AG10803 (cell line): ENCODE results near the gene GPC5.

Experiments used
- DNase-seq: peaks from one replicate; pipeline ENCODE4 v3.0.0; 2010; ENCODE audit warnings: low read depth
- H3K4me3 ChIP-seq: 2 replicates; pipeline ENCODE4 v1.5.1; 2011; ENCODE audit warnings: mild to moderate bottlenecking, low read length, control low read depth
- TF ChIP-seq, protein P1 (sequence below): conservative IDR thresholded peaks from 2 replicates; pipeline ENCODE4 v1.5.1; 2011; ENCODE audit warnings: mild to moderate bottlenecking, low read length, control low read depth, inconsistent platforms

GPC5 gene

GRCh38 chr13:92101801-92102200 lies 703.4 kb downstream of the GPC5 start:
- no peak overlapping the region for H3K4me3 ChIP-seq
- TF ChIP-seq, protein P1, sequence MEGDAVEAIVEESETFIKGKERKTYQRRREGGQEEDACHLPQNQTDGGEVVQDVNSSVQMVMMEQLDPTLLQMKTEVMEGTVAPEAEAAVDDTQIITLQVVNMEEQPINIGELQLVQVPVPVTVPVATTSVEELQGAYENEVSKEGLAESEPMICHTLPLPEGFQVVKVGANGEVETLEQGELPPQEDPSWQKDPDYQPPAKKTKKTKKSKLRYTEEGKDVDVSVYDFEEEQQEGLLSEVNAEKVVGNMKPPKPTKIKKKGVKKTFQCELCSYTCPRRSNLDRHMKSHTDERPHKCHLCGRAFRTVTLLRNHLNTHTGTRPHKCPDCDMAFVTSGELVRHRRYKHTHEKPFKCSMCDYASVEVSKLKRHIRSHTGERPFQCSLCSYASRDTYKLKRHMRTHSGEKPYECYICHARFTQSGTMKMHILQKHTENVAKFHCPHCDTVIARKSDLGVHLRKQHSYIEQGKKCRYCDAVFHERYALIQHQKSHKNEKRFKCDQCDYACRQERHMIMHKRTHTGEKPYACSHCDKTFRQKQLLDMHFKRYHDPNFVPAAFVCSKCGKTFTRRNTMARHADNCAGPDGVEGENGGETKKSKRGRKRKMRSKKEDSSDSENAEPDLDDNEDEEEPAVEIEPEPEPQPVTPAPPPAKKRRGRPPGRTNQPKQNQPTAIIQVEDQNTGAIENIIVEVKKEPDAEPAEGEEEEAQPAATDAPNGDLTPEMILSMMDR = no peak
- no peak for DNase-seq

DNA sequence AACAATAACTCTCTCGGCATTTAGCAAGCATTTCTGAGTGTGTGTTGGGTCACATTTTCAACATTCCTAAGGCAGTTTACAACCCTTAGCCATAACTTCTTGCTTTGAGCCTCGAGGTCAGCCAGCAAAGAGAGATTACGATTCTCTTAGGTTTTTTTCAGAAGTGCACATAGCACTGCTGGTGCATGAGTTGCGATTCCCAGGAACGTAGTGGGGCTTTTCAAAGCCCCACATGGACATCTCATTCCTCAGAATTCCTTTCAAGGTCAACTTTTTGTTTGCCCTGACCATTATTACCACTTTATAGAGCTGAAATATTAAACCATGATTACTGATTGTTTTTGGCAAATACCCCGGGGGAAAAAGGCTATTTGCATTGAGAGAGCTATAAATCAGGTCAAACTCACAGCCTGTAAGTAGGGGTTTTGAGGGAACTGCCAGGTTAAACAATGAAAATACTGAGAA lies 705.3 kb downstream of the GPC5 start:
- TF ChIP-seq, protein P1 = no peak
- no peak overlapping the region for H3K4me3 ChIP-seq
- no peak for DNase-seq

- no peak overlapping the region for H3K4me3 ChIP-seq
- TF ChIP-seq, protein P1 = no peak
- no peak for DNase-seq
These were observed 723.9 kb downstream of the GPC5 start for GRCh38 chr13:92122186-92122853.

DNA sequence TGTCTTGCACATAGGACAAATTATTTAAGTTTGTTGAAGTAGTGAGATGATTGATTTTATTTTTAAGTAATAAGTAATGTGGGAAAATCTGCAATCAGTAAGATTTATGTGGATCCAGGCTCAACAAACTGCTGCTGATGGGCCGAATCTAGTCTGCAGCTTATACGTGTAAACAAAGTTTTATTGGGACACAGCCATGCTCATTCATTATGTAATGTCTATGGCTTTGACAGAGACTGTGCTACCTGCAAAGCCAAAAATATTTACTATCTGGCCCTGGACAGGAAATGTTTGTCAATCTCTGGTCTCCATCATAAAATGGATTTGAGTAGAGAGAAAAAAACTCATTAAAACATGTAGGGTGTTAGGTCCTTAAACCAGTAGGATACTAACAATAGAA lies 728.0 kb downstream of the GPC5 start:
- TF ChIP-seq, protein P1 = no peak
- DNase-seq = no peak
- no peak overlapping the region for H3K4me3 ChIP-seq

DNA sequence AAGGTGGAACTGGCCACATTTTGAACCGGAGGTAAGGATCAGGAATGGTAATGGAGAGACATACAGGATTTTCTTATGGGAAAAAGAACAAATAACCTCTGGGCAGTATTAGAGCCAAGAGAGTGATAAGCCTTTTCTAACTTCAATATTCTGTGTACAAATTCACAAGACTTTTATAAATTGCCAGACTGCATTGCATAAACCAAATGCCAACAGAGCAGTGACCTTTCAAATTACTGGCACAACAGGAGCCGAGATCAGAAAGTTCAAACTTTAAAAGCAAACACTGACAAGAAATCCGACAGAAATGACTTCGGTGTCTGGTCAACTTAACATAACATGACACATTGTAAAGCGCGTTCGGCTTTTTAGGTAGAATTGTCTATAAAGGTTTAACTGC lies 737.1 kb downstream of the GPC5 start:
- H3K4me3 ChIP-seq = no peak overlapping the region
- TF ChIP-seq, protein P1 = no peak
- no peak for DNase-seq

DNA sequence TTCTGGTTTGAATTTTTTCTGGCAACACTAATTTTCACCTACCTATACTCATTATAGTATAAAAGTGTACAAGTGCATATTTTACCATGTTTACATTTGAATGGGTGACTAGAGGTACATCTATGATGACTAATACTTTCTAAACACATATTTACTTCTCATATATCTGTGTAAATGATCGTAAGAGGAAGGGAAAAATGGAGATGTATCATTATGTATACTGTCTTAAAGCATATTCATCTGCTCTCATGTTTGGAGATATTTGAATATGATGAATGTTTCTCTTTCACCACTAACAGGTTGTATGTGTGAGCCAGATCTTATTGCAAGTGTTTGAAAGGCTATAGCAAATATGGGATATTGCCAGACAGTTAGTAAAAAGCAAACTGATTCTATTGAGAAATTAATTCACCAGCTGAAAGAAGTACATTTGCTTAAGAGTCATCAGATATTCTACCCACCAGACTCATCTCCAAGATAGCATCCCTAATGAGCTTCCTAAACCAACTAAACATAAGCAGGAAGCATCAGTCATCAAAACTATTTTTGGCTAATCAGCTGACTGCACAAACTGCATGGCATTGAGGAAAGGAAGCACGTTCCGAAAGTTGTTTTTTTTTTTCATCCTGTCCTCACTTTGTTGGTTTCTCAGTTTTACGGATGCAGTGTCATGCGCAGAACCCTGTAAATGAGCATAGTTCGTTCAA lies 738.2 kb downstream of the GPC5 start:
- TF ChIP-seq, protein P1 = no peak
- H3K4me3 ChIP-seq = no peak overlapping the region
- no peak for DNase-seq

DNA sequence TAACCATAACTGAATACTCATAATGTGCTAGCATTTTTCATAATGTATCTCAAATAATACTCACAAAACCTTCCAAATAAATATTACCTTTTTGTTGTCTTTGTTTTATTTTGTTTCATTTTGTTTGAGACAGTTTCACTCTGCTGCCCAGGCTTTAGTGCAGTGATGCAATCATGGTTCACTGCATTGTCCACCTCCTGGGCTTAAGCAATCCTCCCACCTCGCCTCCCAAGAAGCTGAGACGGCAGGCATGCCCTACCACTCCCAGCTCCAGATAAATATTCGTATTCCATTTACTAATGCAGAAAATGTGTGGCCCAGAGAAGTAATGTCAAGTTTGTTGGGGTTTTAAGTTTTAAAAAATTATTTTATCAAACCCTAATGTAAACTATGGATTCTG lies 739.1 kb downstream of the GPC5 start:
- no peak for DNase-seq
- TF ChIP-seq, protein P1 = no peak
- no peak overlapping the region for H3K4me3 ChIP-seq
